Ishikawa (cell line): ENCODE results near the gene PPOX.

Experiments
- CEBPB ChIP-seq: IDR thresholded peaks from 2 replicates; pipeline ENCODE4 v1.6.1; 2012
- CREB1 ChIP-seq: IDR thresholded peaks from 2 replicates; pipeline ENCODE4 v1.6.1; 2012; ENCODE audit warnings: low read depth
- EGR1 ChIP-seq: IDR thresholded peaks from 2 replicates; pipeline ENCODE4 v1.6.1; 2012
- EP300 ChIP-seq: IDR thresholded peaks from 2 replicates; pipeline ENCODE4 v1.6.1; 2012; ENCODE audit warnings: borderline replicate concordance
- FOXM1 ChIP-seq: IDR thresholded peaks from 2 replicates; pipeline ENCODE4 v1.6.1; 2012; ENCODE audit warnings: low read depth, borderline replicate concordance
- MAX ChIP-seq: IDR thresholded peaks from 2 replicates; pipeline ENCODE4 v1.6.1; 2012
- NFIC ChIP-seq: IDR thresholded peaks from 2 replicates; pipeline ENCODE4 v1.6.1; 2012
- RAD21 ChIP-seq: IDR thresholded peaks from 2 replicates; pipeline ENCODE4 v1.6.1; 2012; ENCODE audit warnings: low read depth
- REST ChIP-seq: IDR thresholded peaks from 2 replicates; pipeline ENCODE4 v1.6.1; 2012; ENCODE audit warnings: low read depth, mild to moderate bottlenecking
- TAF1 ChIP-seq: IDR thresholded peaks from 2 replicates; pipeline ENCODE4 v1.6.1; 2012; ENCODE audit warnings: low read depth, mild to moderate bottlenecking
- TCF12 ChIP-seq: IDR thresholded peaks from 2 replicates; pipeline ENCODE4 v1.6.1; 2012; ENCODE audit warnings: low read depth
- TEAD4 ChIP-seq: IDR thresholded peaks from 2 replicates; pipeline ENCODE4 v1.6.1; 2012
- USF1 ChIP-seq: IDR thresholded peaks from 2 replicates; pipeline ENCODE4 v1.6.1; 2012
- YY1 ChIP-seq: IDR thresholded peaks from 2 replicates; pipeline ENCODE4 v1.6.1; 2012; ENCODE audit warnings: low read depth
- ZBTB7A ChIP-seq: IDR thresholded peaks from 2 replicates; pipeline ENCODE4 v1.6.1; 2012; ENCODE audit warnings: low read depth

PPOX gene

GRCh38 chr1:161185282-161185682 is 19.1 kb downstream of the PPOX start:
- TF ChIP-seq YY1 (no peak), MAX (no peak), CREB1 (no peak), CEBPB (no peak), ZBTB7A (no peak), TCF12 (no peak), TAF1 (no peak), NFIC (no peak), EGR1 (no peak), FOXM1 (no peak), RAD21 (no peak), REST (no peak), USF1 (no peak), TEAD4 (no peak), EP300 (no peak)

GRCh38 chr1:161185732-161186311 is 19.6 kb downstream of the PPOX start:
- no peak for TF ChIP-seq TEAD4
- TF ChIP-seq YY1, result no peak

- no peak for TF ChIP-seq USF1
- TF ChIP-seq REST, result no peak
- TF ChIP-seq EGR1, result no peak
- no peak for TF ChIP-seq RAD21
- TF ChIP-seq CREB1, result no peak
- no peak for TF ChIP-seq EP300
- no peak for TF ChIP-seq NFIC
- TF ChIP-seq CEBPB, result no peak
- no peak for TF ChIP-seq YY1
- no peak for TF ChIP-seq TAF1
- TF ChIP-seq FOXM1, result no peak
Observed at GRCh38 chr1:161187311-161187710, 21.1 kb downstream of the PPOX start.

GRCh38 chr1:161188381-161188780 is 22.2 kb downstream of the PPOX start:
- TF ChIP-seq CREB1, result no peak
- no peak for TF ChIP-seq MAX
- no peak for TF ChIP-seq ZBTB7A

- TF ChIP-seq CREB1 (no peak), YY1 (no peak), RAD21 (no peak), NFIC (no peak), EGR1 (no peak), USF1 (no peak), FOXM1 (no peak)
Observed at GRCh38 chr1:161189036-161189435, 22.8 kb downstream of the PPOX start.

- TF ChIP-seq USF1 (no peak), CREB1 (no peak), EP300 (no peak), FOXM1 (no peak), CEBPB (no peak), REST (no peak), TAF1 (no peak), TEAD4 (no peak), MAX (no peak), YY1 (no peak), NFIC (no peak), RAD21 (no peak)
Observed at GRCh38 chr1:161190962-161191521, 24.8 kb downstream of the PPOX start.
